DMS53 (cell line): Measurements from ENCODE around the gene TRIM65.

Source experiments
- DNase-seq: peaks from one replicate; lab custom pipeline; 2025; lab: John Stamatoyannopoulos, UW

The TRIM65 gene

GRCh38 chr17:75896415-75897159 is at the start of gene TRIM65:
TRIM65 (minus strand) TSS chr17:75896951; CDS start chr17:75896937, 14 bp downstream.
- DNase-seq: peak; percentile 91

DNA sequence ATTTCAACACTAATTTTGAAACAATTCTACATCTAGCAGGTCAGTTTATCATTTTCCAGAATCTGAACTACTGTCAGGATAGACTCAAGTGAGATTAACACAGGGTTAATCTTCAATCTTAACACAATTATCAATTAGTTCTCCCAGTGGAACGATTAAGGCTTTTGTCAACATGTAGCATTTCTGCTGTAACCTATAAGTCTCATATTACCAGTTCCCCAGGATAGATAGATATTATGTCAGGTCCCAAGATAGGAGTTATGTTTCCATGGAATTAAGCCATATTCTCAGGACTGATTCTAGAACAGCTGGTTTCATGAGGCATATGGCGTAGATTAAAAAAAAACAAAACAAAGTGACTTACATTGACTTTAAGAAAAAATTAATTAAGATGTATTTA is 48.5 kb upstream of the TRIM65 start:
- no peak for DNase-seq

GRCh38 chr17:75943491-75943890 is 46.7 kb upstream of the TRIM65 start:
- no peak for DNase-seq

- DNase-seq: no peak
Measured at GRCh38 chr17:75942473-75942872, 45.7 kb upstream of the TRIM65 start.

DNA sequence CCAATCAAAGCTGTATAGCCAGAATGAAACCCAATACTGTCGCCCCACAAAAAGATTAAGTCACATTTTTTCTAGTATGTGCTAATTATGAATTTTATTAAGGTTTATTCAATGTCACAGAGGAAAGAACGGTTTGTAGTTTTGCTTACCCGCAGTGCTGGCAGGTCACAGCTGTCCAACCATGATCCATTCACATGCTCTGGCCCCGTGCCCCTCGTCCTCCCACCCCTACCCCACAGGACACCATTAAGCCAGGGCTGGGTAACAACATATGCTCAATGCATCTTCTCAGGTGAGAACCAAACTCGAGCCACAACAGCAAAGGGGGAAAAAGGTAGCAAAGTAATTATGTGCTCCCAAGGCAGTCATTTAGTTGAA is 44.7 kb upstream of the TRIM65 start:
- no peak for DNase-seq

DNA sequence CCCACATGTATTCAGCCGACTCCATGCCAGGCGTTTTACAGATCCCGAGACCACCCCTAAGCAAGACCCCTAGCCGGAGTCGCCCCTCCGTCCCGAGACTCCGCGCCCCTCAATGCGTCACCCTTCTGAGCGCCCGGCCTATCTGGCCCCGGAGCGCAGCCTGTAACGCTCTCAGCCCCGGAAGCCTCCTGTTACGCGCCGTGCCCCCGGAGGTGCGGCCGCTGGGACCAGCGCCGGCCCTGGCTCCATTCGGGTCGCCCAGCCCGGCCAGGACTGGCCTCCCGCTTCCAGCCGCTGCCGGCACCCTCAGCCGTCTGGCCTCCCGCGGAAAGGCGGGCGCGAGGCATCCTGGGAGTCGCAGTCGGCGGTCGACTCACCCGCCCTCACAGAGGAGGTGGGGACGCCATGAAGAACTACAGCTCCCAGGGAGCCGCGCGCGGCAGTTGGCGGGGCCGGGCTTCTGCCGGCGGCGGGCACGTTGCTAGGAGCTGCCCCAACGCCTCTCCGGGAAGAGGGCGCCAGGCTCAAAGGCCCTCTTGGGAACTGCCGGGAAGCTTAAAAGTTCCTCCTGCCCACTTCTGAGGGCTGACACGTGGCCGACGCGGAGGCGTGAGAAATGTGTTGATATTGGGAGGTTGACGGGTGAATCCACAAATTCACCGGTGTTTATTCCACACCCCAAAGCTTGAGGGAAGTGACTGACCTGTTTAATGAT is 44.1 kb upstream of the TRIM65 start, which contains the start of gene FBF1:
TSS of gene FBF1 (minus strand) at position 316 of the 715 bp plus-strand sequence. CDS start 2,893 bp downstream, outside the sequence.
- peak; percentile 99 for DNase-seq

DNA sequence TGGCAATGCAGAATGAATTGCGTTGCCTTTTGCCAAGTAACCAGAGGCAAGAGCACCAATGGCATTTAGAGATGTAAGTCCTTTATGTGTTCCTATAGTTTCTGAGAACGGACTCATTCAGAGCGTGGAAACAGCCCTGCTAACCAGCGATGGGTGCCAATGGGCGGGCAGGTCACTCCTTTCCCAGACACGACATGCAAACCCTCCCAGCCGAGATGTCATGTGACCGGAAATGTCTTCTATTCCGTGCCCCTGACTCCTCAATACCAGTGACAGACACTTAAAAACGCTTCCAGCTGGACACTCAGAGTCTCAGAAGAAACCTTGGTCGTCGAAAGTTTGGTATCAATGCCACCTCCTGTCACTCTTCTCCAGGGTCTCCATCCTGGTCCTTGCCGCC is 40.9 kb upstream of the TRIM65 start:
- no peak for DNase-seq

GRCh38 chr17:75933808-75934207 is 37.1 kb upstream of the TRIM65 start:
- DNase-seq: no peak

GRCh38 chr17:75932852-75933251 is 36.1 kb upstream of the TRIM65 start:
- DNase-seq: no peak

DNA sequence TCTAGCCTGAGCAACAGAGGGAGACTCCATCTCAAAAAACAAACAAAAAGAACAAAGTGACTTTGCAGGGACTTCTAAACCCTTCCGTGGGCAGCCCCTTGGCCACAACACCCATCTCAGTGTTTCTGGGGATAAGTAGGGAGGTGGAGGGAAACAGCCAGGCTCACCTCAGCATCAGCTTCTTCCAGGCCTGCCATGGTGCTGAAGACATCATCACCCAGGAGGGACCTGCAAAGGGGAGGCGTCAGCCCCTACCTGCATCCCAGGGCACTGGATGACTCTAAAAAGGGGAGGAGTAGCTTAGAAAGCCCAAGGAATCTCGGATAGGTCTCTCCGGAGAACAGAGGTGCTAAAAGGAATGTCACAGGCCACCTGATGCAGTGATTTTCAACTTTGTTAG is 34.3 kb upstream of the TRIM65 start:
- no peak for DNase-seq

- peak; percentile 78 for DNase-seq
Measured at GRCh38 chr17:75927286-75927922, 30.7 kb upstream of the TRIM65 start.

GRCh38 chr17:75926456-75926855 is 29.7 kb upstream of the TRIM65 start:
- DNase-seq: no peak

DNA sequence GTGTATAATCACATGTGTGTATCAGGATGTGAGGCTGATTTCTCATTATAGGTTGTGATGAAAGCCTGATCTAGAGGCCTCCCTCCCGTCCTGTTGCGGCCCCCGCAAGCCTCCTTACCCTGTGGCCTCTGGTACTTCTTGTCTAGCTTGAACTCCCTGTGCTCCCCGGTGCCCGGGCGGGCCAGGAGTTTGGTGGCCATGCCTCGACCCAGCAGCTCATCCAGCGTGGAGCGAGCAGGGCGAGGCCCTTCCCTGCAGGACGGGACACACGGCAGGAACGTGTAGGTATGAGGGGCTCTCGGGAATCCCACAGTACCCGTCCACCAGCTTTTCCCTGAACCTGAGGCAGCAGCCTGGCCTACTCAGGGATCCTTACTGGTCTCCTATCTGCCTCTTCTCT is 29.2 kb upstream of the TRIM65 start:
- no peak for DNase-seq

- no peak for DNase-seq
Measured at GRCh38 chr17:75925103-75925502, 28.4 kb upstream of the TRIM65 start.

- no peak for DNase-seq
Measured at GRCh38 chr17:75922963-75923874, 26.5 kb upstream of the TRIM65 start.

DNA sequence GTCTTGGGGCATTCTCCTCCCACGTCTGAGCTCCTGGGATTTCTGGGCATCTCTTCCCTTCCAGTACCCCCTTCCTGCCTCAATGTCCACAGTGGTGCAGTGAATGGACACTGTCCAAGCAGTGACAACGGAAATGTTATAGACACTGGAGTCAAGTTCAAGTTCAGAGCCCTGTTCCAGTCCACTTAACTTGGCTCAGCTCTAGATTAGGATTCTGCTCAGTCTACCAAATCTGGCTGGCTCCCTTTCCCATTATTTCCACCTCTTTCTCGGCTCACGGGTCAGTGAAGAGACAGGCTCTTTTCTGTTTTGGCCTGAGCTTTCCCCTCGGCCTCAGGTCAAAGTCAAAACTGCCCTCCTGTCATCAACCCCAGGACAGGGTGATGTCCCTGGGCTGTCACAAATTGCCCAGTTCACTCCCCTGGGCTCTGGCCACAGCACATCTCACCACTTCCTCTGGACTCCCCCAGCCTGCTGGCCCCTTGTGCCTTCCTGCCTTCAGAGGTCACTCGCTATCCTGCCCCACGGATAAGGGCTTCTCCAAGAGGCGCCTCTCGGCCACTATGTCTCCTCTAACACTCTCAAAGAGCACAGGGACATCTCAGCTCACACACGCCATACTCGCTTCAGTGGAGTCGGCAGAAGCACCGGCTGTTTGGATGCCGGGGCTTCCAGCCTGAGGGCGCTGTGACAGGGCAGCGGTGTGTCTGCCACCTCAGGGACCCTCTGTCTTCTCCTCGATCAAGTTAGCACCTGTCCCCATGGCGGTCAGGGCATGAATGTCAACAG is 25.6 kb upstream of the TRIM65 start:
- DNase-seq: no peak

GRCh38 chr17:75921596-75921995 is 24.8 kb upstream of the TRIM65 start:
- no peak for DNase-seq

- DNase-seq: no peak
Measured at GRCh38 chr17:75920045-75920560, 23.4 kb upstream of the TRIM65 start.

DNA sequence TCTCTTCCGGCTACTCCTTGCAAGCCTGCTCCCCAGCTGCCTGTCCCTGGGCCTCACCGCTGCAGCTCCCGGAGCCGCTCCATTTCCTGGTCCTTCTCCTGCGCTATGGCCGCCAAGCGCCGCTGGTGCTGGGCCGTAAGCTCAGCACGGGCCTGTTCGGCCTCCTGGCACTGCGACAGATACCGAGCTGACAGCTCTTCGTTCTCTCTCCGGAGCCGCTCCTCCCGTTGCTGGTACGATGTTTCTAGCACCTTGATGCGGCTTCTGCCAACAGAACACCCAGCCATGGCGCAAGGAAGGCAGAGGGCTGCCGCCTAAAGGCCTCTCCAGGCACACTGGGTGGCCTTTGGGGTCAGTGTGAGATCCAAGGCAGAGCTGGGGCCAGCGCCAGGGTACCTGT is 22.9 kb upstream of the TRIM65 start:
- no peak for DNase-seq

GRCh38 chr17:75917917-75918445 is 21.2 kb upstream of the TRIM65 start:
- DNase-seq: no peak
